Activated naive CD4-positive, alpha-beta T cell treated with anti-CD3 and anti-CD28 coated beads, Interleukin-2, amount 10 ng/mL, durations not matched to agents 7 days and 5 days (primary cell): ENCODE measurements around the gene C6.
"Not testable (repeated sequence)": the region's sequence is repeated elsewhere in the genome, so short reads cannot be mapped to it uniquely, and the experiment has no call there.

Experiments
- CTCF ChIA-PET: fragments of 350-600 bp; sonication (Branson Sonifier 250); formaldehyde crosslinking; loops from one replicate; lab custom pipeline; 2021; ENCODE audit warnings: antibody characterized with exemption; lab: Charles Lee
- DNase-seq: peaks from one replicate; pipeline ENCODE4 v3.0.0-alpha.2; 2020
- H3K27ac Mint-ChIP-seq: one replicate; pipeline ENCODE4 v1.8.0; 2021; ENCODE audit warnings: mild to moderate bottlenecking, moderate library complexity, mixed read lengths
- H3K27me3 Mint-ChIP-seq: one replicate; pipeline ENCODE4 v1.8.0; 2021; ENCODE audit warnings: mild to moderate bottlenecking, mixed read lengths
- H3K36me3 Mint-ChIP-seq: one replicate; pipeline ENCODE4 v1.8.0; 2021; ENCODE audit warnings: mixed read lengths
- H3K4me1 Mint-ChIP-seq: one replicate; pipeline ENCODE4 v1.8.0; 2021; ENCODE audit warnings: mixed read lengths
- H3K4me3 Mint-ChIP-seq: one replicate; pipeline ENCODE4 v1.8.0; 2021; ENCODE audit warnings: mild to moderate bottlenecking, moderate library complexity, mixed read lengths
- H3K9me3 Mint-ChIP-seq: one replicate; pipeline ENCODE4 v1.8.0; 2021; ENCODE audit warnings: mixed read lengths

The C6 gene

DNA sequence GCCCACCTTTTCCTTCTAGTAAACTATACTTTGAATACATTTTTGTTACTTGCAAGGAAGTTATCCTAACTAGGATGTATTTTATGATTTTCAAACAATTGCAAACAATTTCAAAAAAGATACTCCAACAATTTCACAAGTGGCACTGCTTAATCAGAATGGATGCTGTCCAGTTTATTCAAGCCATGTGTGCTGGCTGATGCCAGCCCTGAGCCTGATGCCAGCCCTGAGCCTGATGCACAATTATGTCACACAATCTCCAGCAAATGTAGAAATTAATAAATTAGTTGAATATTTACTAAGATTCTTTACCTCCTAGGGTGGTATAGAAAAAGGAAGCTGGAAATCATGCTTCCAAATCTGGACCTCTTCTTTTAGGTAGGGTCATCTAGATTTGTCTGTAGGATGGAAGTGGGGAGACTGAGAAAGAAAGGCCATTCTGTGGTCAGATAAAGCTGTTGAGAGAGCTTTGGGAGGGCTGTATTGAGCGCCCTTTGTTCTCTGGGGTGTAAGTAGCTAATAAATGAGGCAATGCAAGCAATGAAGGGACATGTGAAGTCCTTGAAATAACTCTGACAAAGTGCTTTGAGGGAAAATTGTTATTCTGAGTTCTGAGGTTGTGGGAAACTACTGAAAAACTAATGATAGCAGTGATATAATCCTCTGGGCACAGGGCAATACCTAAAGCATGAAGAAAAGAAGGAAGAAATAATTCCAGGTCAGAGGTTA, 5.8 kb upstream of the C6 start:
- H3K4me1 Mint-ChIP-seq: no peaks in the 10 kb centered on the region
- no peaks in the 10 kb centered on the region for H3K36me3 Mint-ChIP-seq
- H3K9me3 Mint-ChIP-seq: no peaks in the 10 kb centered on the region
- no peak overlapping the region for H3K27ac Mint-ChIP-seq
- DNase-seq: no peak
- H3K27me3 Mint-ChIP-seq: no peaks in the 10 kb centered on the region
- CTCF ChIA-PET: no interaction called here
- no peak overlapping the region for H3K4me3 Mint-ChIP-seq

DNA sequence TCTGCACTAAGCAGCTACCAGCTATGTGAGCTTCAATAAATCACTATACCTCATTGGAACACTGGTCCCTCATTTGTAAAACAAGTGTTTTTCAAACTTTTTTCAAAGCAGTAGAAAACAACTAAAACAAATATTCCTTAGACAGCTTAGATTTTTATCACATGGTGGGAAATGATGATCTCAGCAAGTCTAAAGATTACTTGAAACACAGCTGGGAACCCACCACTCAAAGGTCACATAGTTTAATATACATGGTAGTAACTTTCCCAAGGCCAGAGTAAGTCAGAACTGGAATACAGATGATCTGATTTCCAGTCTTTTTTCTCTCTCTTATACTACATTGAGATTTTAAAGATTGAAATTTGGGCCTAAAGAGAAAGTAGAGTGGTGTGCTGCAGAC, 850 bp upstream of the C6 start:
- Mint-ChIP-seq H3K9me3 (peaks cover 2% of the 10 kb centered on the region), H3K27me3 (no peaks in the 10 kb centered on the region), H3K36me3 (no peaks in the 10 kb centered on the region), H3K27ac (no peak overlapping the region), H3K4me3 (no peak overlapping the region), H3K4me1 (no peaks in the 10 kb centered on the region)
- no peak for DNase-seq
- CTCF ChIA-PET: no interaction called here

DNA sequence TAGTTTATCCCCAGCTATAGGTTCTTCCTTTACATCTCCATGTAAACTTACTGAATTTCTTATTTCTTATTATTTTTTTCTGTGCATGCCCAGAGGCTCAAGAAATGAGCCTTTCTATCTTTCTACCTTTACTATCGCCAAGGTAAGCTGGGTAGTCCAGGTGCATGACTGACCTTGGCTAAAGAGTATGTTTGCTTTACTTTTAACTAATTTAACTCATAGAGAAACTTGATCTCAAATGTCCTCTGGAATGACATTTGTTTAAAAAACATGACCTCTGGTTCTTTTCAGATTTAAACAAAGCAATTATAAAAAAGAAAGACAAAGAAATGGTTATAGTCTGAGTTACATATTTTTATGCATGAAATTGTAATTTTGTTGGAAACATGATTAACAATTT, 397 bp downstream of the C6 start:
- H3K36me3 Mint-ChIP-seq: no peaks in the 10 kb centered on the region
- no peak for DNase-seq
- H3K9me3 Mint-ChIP-seq: peaks cover 2% of the 10 kb centered on the region
- no peak overlapping the region for H3K4me3 Mint-ChIP-seq
- no peaks in the 10 kb centered on the region for H3K4me1 Mint-ChIP-seq
- CTCF ChIA-PET: no interaction called here
- no peaks in the 10 kb centered on the region for H3K27me3 Mint-ChIP-seq
- H3K27ac Mint-ChIP-seq: no peak overlapping the region

DNA sequence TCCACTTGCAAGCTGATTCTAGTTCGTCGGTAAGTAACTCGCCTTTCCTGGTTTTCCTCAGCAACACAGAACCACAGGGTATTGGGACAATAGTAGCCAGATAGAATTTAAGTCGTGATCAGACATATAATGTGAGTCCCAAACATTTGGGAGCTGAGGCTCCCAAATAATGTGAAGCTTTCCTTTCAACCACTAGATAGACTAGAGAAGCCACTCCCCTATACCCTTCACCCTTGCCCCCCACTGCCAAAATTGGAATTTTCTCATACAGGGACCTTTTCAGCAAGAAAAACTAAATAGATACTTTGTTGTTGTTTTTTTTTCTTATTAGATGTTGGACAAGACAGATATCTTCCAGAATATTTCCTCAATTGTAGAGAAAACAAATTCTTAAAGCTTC, 1.9 kb downstream of the C6 start:
- Mint-ChIP-seq H3K9me3 (peaks cover 6% of the 10 kb centered on the region), H3K27me3 (no peaks in the 10 kb centered on the region), H3K4me3 (no peak overlapping the region), H3K27ac (no peak overlapping the region), H3K36me3 (no peaks in the 10 kb centered on the region), H3K4me1 (no peaks in the 10 kb centered on the region)
- CTCF ChIA-PET: no interaction called here
- no peak for DNase-seq

DNA sequence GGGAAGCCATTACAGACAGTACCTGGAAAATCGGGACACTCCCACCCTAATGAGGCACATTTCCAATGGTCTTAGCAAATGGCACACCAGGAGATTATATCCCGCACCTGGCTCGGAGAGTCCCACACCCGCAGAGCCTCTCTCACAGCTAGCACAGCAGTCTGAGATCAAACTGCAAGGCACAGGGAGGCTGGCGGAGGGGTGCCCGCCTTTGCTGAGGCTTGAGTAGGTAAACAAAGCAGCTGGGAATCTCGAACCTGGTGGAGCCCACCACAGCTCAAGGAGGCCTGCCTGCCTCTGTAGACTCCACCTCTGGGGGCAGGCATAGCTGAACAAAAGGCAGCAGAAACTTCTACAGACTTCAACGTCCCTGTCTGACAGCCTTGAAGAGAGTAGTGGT, 7.9 kb downstream of the C6 start:
- H3K36me3 Mint-ChIP-seq, DNase-seq, H3K4me1 Mint-ChIP-seq: not testable (repeated sequence)

DNA sequence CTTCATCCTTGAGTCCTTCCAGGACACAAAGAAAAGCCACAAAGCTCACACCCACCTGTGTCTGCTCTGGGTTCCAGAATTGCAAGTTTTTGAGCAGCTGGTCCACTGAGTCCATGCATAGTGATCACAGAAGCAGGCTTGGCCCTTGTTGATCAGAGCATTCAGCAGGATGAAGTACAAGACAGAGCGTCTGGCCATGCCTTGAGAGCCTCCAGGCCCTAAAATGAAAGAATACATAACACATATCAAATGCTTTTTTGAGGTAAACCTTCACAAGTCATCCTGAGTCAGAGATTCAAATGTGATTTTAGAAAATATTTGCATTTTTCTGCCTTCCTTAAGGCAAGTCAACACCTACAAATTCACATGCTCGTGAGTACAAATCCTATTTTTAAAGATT, 10.3 kb downstream of the C6 start:
- H3K27me3 Mint-ChIP-seq: no peaks in the 10 kb centered on the region
- CTCF ChIA-PET: no interaction called here
- peaks cover 4% of the 10 kb centered on the region for H3K9me3 Mint-ChIP-seq
- H3K27ac Mint-ChIP-seq: no peak overlapping the region
- no peaks in the 10 kb centered on the region for H3K4me1 Mint-ChIP-seq
- H3K36me3 Mint-ChIP-seq: no peaks in the 10 kb centered on the region
- no peak overlapping the region for H3K4me3 Mint-ChIP-seq
- no peak for DNase-seq

More for the DNA sequence above, 7.9 kb downstream of the C6 start:
- H3K27ac Mint-ChIP-seq, H3K9me3 Mint-ChIP-seq, CTCF ChIA-PET, H3K4me3 Mint-ChIP-seq, H3K27me3 Mint-ChIP-seq: not testable (repeated sequence)

DNA sequence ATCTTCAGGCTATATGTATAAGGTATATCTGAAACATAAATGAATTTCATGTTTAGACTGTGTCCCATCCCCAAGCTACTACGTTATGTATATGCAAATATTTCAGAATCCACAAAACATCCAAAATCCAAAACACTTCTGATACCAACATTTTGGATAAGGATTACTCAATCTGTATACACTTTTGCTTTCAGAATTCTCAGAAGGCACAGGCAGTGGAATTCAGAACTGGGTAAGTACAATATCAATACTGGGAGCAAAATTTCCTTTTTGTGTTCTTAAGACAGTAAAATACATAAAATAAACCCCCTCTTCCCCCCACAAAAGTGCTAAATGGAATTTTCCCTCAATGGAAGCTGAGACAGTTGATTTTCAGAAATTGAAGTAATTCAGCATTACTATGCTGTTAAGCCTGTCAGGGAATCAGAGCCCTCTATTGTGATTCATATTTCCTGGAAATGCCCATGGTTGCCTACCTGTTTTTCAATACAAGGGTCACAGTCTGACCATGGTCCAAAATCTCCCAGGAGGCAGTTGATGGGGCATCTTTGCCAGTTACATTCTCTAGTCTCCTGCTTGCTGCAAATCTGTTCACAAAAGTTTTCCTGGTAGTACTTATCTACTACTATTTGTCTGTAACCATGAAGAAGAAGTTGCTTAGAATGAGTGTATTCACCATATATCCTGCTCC, 12.1 kb downstream of the C6 start:
- Mint-ChIP-seq H3K4me3 (no peak overlapping the region), H3K9me3 (no peaks in the 10 kb centered on the region), H3K4me1 (no peaks in the 10 kb centered on the region), H3K27ac (no peak overlapping the region), H3K27me3 (no peaks in the 10 kb centered on the region), H3K36me3 (no peaks in the 10 kb centered on the region)
- no peak for DNase-seq
- CTCF ChIA-PET: no interaction called here

DNA sequence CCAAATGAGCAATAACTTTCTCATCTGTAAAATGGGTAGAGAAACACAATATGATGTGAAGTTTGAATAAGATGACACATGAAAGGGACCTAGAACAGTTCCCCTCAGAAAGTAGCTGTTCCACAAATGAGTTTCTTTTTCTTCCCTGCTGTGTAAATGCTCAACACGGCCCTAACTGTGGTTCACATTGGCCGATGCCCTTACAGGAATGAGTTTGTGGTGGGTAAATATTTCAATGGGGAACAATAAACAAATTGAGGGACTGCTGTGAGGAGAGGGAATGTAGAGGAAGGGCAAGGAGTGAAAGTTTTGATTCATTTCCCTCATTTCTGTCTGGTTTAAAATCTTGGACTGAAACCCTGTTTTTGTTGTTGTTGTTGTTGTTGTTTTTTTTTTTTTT, 12.8 kb downstream of the C6 start:
- no peak for DNase-seq
- H3K36me3 Mint-ChIP-seq: no peaks in the 10 kb centered on the region
- CTCF ChIA-PET: no interaction called here
- no peaks in the 10 kb centered on the region for H3K4me1 Mint-ChIP-seq
- no peaks in the 10 kb centered on the region for H3K27me3 Mint-ChIP-seq
- H3K4me3 Mint-ChIP-seq: no peak overlapping the region
- H3K9me3 Mint-ChIP-seq: no peaks in the 10 kb centered on the region
- no peak overlapping the region for H3K27ac Mint-ChIP-seq

DNA sequence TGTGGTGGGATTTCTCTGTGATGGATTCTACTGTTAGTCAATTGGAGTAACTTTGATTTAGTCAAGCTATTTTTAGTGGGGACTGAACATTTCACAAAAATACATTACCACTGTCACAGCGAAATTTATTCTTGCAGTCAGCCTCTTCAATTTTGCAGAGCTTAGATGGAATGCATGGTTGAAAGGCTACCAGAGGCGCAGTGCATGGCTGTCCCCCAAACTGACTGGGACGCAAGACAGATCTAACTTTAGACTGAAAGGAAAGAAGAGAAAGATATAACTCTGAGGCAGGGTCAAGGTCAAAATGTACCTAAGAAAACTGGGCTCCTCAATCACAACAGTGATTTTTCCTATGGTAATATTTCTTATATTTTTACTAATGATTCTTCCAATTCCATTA, 13.7 kb downstream of the C6 start:
- Mint-ChIP-seq H3K36me3 (no peaks in the 10 kb centered on the region), H3K27me3 (no peaks in the 10 kb centered on the region), H3K27ac (no peak overlapping the region), H3K9me3 (no peaks in the 10 kb centered on the region), H3K4me1 (no peaks in the 10 kb centered on the region), H3K4me3 (no peak overlapping the region)
- no peak for DNase-seq
- CTCF ChIA-PET: no interaction called here

DNA sequence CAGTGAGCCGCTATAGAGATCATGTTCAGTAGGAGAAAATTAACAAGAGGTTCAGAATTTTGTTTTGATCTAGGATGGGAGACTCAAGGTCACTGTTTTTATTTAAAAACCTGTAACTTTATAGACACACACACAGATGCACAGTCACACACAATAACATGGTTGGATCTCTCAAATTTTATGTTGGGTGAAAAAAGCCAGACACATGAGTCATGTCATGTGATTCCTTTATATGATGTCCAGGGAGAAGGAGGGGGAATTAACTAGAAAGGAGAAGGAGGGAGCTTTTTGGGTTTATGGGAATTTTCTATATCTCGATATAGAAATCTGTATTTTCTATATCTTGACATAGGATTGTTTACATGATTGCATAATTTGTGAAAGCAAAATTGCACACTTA, 17.1 kb downstream of the C6 start:
- no peak for DNase-seq
- Mint-ChIP-seq H3K27ac (no peak overlapping the region), H3K27me3 (no peaks in the 10 kb centered on the region), H3K4me3 (no peak overlapping the region), H3K4me1 (no peaks in the 10 kb centered on the region), H3K9me3 (no peaks in the 10 kb centered on the region), H3K36me3 (no peaks in the 10 kb centered on the region)
- CTCF ChIA-PET: no interaction called here

DNA sequence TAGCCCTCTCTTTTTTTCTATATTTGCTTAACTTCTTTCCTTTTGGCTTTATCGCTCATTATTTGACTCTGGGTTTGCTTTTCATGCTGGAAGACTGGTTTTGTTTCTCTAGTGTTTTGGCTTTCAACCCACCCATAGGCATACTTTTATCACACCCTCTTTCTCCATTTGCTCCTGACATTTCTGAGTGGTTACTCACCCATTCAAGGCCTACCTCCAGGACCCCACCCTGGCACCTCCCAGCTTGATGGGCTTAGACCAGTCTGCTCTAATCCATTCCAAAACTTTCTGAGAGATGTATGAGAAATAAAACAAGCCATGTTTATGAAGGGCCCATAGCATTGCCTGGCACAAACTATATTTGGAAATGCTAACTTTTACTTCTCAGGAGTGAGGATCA, 18.1 kb downstream of the C6 start:
- no peak for DNase-seq
- H3K9me3 Mint-ChIP-seq: no peaks in the 10 kb centered on the region
- H3K27ac Mint-ChIP-seq: no peak overlapping the region
- no peak overlapping the region for H3K4me3 Mint-ChIP-seq
- no peaks in the 10 kb centered on the region for H3K4me1 Mint-ChIP-seq
- CTCF ChIA-PET: no interaction called here
- no peaks in the 10 kb centered on the region for H3K27me3 Mint-ChIP-seq
- H3K36me3 Mint-ChIP-seq: no peaks in the 10 kb centered on the region

DNA sequence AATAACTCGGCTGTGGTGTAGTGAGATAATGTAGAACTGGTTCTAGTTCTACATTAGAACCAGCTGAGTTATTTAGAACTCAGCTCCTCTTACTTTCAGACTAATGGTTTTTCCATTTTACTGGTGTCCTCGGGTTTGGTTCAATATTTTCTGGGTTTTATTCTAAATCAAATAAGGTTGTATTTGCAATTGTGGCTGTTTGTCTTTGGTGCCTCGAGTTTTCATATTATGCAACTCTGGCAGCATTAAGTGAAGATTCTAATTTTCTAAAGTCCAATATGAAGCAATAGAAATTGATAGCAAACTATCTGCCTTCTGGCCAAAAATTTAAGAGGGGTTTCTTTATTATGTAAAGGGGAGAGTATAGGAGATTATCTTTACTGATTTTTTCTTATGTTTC, 19.0 kb downstream of the C6 start:
- no peak for DNase-seq
- H3K27ac Mint-ChIP-seq: no peak overlapping the region
- H3K27me3 Mint-ChIP-seq: no peaks in the 10 kb centered on the region
- no peaks in the 10 kb centered on the region for H3K36me3 Mint-ChIP-seq
- H3K4me1 Mint-ChIP-seq: no peaks in the 10 kb centered on the region
- no peaks in the 10 kb centered on the region for H3K9me3 Mint-ChIP-seq
- CTCF ChIA-PET: no interaction called here
- H3K4me3 Mint-ChIP-seq: no peak overlapping the region

DNA sequence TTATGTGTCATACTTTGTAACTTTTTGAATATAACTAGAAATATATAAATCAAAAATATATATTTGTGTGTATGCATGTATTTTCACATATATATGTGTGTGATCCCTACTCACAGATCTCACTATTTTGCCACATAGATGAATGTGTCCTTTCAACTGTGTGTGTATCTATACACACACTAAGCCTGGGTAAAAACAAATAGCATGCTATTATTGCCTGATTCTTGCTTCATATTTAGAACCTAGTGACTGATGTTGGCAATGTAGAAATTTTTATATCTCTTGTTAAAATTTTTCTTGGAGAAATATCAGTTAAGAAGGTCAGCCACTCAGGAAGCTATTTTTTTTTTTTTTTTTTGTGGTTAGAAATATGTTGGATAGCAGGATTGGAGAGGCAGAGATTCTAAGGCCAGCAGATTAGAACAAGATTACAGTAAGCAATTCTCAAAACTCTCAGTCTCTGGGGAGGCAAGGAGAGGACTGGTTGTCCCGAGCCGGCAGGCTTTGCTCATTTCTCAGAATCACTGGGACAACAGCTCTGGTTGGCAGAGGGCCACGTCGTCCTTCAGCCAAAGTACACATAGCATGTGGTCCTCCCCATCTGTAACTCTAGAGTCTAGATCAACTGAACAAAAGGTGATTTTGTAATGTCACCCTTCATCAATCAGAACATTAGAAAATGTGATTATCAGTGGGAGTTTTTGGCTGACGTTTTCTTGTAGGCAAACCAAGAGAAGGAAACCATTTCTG, 19.7 kb downstream of the C6 start:
- CTCF ChIA-PET: no interaction called here
- Mint-ChIP-seq H3K4me1 (no peaks in the 10 kb centered on the region), H3K36me3 (no peaks in the 10 kb centered on the region), H3K27ac (no peak overlapping the region), H3K9me3 (no peaks in the 10 kb centered on the region), H3K27me3 (no peaks in the 10 kb centered on the region), H3K4me3 (no peak overlapping the region)
- no peak for DNase-seq

DNA sequence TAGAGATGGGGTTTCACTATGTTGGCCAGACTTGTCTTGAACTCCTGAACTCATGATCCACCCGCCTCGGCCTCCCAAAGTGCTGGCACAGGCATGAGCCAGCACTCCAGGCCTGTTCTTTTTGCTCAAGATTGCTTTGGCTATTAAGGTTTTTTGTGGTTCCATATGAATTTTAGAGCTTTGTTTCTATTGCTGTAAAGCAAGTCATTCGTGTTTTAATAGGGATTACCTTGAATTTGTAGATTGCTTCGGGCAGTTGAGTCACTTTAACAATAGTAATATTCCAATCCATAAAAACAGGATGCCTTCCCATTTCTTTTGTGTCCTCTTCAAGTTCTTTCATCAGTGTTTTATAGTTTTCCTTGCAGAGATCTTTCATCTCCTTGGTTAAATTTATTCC, 22.1 kb downstream of the C6 start:
- no peaks in the 10 kb centered on the region for H3K4me1 Mint-ChIP-seq
- CTCF ChIA-PET: no interaction called here
- no peak overlapping the region for H3K4me3 Mint-ChIP-seq
- H3K27ac Mint-ChIP-seq: no peak overlapping the region
- H3K36me3 Mint-ChIP-seq: no peaks in the 10 kb centered on the region
- no peaks in the 10 kb centered on the region for H3K9me3 Mint-ChIP-seq
- no peaks in the 10 kb centered on the region for H3K27me3 Mint-ChIP-seq
- no peak for DNase-seq

DNA sequence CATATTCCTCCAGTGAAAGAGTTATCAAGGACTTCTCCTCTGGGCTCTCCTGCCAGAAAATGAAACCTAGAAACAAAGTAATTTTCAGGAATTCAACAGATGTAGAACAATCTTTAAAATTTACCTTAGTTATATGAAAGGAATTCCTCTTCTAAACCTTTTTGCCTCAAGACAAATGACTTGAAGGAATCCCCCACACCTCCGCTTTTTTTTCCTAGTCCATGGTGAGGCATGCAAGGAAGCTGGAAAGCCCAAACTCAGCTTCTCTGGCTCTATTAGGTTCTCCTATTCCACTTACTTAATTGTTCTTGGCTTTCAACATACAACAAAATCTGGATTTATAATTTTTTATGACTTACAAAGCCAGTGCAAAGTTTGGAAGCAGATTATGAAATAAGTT, 27.2 kb downstream of the C6 start:
- CTCF ChIA-PET: no interaction called here
- DNase-seq: no peak
- Mint-ChIP-seq H3K4me3 (no peak overlapping the region), H3K27ac (no peak overlapping the region), H3K27me3 (no peaks in the 10 kb centered on the region), H3K9me3 (no peaks in the 10 kb centered on the region), H3K4me1 (no peaks in the 10 kb centered on the region), H3K36me3 (no peaks in the 10 kb centered on the region)
